ENCODE results near the gene RHBDL1. TPM values are rescaled to one million over a fixed set of nuclear protein-coding genes. Genes with fewer than 3 reads are reported as not detected.

RHBDL1 gene
- total and polyA plus RNA-seq, 10 of the 15 experiments (the other 5 are each of a cell fraction or from before 2014, with no cell fraction given), result 0.04 to 1.3 (median 0.65) TPM; not detected in 5

DNA sequence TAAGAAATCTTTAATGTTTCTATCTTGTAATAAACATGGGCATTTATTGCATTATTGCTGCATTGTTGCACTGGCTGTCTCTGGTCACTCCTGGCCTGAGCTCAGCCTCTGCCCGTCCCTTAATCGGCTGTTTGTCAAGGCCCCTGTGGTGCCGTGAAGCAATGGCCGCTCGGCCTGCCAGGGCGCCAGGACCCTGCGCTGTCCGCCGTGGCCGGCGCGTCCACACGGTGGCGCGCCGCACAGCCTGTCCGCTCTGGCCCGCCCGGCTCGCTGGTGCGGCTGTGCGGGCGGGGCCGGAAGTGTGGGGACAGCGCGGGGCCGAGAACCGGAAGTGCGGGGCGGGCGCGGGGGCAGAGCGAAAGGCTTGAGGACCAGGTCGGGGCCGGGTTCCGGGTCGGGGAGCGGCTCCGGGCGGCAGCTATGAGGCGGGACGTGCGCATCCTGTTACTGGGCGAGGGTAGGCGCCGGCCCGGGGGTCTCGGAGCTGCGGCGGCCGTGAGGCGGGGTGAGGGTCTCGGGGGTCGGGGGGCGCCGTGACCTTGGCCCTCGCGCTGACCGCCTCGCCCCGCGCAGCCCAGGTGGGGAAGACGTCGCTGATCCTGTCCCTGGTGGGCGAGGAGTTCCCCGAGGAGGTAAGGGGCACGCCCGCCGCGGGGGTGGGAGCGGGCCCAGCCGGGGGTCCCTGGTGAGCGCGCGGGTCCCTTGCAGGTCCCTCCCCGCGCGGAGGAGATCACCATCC lies 7.5 kb upstream of the RHBDL1 start, which contains the start of gene RHOT2 (continued):
- TF ChIP-seq BCL11A (IDR thresholded peaks at IDR 0.05; ENCODE audit: low read depth, low read length) (no peak), LARP7 (IDR thresholded peaks at IDR 0.05) (peak; percentile 93), YY1 (IDR thresholded peaks at IDR 0.05; ENCODE audit: low read depth, low read length) (peak; percentile 97), MTA3 (IDR thresholded peaks at IDR 0.05; ENCODE audit: borderline replicate concordance, low read length) (no peak), BMI1 (IDR thresholded peaks at IDR 0.05; ENCODE audit: borderline replicate concordance) (no peak), NFYA (IDR thresholded peaks at IDR 0.05; ENCODE audit: borderline replicate concordance, low read depth, low read length) (no peak), IKZF1 (conservative IDR thresholded peaks at IDR 0.05) (peak; percentile 93)
- TF ChIP-seq, protein P1, sequence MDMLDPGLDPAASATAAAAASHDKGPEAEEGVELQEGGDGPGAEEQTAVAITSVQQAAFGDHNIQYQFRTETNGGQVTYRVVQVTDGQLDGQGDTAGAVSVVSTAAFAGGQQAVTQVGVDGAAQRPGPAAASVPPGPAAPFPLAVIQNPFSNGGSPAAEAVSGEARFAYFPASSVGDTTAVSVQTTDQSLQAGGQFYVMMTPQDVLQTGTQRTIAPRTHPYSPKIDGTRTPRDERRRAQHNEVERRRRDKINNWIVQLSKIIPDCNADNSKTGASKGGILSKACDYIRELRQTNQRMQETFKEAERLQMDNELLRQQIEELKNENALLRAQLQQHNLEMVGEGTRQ (IDR thresholded peaks at IDR 0.05; ENCODE audit: borderline replicate concordance, low read depth, low read length), result no peak
- TF ChIP-seq, protein P2, sequence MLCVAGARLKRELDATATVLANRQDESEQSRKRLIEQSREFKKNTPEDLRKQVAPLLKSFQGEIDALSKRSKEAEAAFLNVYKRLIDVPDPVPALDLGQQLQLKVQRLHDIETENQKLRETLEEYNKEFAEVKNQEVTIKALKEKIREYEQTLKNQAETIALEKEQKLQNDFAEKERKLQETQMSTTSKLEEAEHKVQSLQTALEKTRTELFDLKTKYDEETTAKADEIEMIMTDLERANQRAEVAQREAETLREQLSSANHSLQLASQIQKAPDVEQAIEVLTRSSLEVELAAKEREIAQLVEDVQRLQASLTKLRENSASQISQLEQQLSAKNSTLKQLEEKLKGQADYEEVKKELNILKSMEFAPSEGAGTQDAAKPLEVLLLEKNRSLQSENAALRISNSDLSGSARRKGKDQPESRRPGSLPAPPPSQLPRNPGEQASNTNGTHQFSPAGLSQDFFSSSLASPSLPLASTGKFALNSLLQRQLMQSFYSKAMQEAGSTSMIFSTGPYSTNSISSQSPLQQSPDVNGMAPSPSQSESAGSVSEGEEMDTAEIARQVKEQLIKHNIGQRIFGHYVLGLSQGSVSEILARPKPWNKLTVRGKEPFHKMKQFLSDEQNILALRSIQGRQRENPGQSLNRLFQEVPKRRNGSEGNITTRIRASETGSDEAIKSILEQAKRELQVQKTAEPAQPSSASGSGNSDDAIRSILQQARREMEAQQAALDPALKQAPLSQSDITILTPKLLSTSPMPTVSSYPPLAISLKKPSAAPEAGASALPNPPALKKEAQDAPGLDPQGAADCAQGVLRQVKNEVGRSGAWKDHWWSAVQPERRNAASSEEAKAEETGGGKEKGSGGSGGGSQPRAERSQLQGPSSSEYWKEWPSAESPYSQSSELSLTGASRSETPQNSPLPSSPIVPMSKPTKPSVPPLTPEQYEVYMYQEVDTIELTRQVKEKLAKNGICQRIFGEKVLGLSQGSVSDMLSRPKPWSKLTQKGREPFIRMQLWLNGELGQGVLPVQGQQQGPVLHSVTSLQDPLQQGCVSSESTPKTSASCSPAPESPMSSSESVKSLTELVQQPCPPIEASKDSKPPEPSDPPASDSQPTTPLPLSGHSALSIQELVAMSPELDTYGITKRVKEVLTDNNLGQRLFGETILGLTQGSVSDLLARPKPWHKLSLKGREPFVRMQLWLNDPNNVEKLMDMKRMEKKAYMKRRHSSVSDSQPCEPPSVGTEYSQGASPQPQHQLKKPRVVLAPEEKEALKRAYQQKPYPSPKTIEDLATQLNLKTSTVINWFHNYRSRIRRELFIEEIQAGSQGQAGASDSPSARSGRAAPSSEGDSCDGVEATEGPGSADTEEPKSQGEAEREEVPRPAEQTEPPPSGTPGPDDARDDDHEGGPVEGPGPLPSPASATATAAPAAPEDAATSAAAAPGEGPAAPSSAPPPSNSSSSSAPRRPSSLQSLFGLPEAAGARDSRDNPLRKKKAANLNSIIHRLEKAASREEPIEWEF (IDR thresholded peaks at IDR 0.05; ENCODE audit: insufficient replicate concordance, low read depth, low read length), result no peak
- TF ChIP-seq, protein P3, sequence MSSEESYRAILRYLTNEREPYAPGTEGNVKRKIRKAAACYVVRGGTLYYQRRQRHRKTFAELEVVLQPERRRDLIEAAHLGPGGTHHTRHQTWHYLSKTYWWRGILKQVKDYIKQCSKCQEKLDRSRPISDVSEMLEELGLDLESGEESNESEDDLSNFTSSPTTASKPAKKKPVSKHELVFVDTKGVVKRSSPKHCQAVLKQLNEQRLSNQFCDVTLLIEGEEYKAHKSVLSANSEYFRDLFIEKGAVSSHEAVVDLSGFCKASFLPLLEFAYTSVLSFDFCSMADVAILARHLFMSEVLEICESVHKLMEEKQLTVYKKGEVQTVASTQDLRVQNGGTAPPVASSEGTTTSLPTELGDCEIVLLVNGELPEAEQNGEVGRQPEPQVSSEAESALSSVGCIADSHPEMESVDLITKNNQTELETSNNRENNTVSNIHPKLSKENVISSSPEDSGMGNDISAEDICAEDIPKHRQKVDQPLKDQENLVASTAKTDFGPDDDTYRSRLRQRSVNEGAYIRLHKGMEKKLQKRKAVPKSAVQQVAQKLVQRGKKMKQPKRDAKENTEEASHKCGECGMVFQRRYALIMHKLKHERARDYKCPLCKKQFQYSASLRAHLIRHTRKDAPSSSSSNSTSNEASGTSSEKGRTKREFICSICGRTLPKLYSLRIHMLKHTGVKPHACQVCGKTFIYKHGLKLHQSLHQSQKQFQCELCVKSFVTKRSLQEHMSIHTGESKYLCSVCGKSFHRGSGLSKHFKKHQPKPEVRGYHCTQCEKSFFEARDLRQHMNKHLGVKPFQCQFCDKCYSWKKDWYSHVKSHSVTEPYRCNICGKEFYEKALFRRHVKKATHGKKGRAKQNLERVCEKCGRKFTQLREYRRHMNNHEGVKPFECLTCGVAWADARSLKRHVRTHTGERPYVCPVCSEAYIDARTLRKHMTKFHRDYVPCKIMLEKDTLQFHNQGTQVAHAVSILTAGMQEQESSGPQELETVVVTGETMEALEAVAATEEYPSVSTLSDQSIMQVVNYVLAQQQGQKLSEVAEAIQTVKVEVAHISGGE (CRISPR knock-in tag; IDR thresholded peaks at IDR 0.05), result peak; percentile 69
- TF ChIP-seq, protein P4, sequence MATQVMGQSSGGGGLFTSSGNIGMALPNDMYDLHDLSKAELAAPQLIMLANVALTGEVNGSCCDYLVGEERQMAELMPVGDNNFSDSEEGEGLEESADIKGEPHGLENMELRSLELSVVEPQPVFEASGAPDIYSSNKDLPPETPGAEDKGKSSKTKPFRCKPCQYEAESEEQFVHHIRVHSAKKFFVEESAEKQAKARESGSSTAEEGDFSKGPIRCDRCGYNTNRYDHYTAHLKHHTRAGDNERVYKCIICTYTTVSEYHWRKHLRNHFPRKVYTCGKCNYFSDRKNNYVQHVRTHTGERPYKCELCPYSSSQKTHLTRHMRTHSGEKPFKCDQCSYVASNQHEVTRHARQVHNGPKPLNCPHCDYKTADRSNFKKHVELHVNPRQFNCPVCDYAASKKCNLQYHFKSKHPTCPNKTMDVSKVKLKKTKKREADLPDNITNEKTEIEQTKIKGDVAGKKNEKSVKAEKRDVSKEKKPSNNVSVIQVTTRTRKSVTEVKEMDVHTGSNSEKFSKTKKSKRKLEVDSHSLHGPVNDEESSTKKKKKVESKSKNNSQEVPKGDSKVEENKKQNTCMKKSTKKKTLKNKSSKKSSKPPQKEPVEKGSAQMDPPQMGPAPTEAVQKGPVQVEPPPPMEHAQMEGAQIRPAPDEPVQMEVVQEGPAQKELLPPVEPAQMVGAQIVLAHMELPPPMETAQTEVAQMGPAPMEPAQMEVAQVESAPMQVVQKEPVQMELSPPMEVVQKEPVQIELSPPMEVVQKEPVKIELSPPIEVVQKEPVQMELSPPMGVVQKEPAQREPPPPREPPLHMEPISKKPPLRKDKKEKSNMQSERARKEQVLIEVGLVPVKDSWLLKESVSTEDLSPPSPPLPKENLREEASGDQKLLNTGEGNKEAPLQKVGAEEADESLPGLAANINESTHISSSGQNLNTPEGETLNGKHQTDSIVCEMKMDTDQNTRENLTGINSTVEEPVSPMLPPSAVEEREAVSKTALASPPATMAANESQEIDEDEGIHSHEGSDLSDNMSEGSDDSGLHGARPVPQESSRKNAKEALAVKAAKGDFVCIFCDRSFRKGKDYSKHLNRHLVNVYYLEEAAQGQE (IDR thresholded peaks at IDR 0.05; ENCODE audit: low read depth, low read length), result no peak
